Parathyroid adenoma (tissue), 2 donors: Measurements from ENCODE around the gene PRPSAP2.
A peak's percentile ranks its signal among the peaks of the same experiment; 100 is the strongest.

Source experiments
- H2AFZ ChIP-seq: fragments of 300-600 bp; sonication (generic); one replicate; pipeline ENCODE4 v1.7.0; 2017; ENCODE audit warnings: antibody characterized with exemption, mild to moderate bottlenecking
- H3K27ac ChIP-seq: fragments of 300-600 bp; sonication (generic); one replicate; pipeline ENCODE4 v1.7.0; 2017
- H3K27me3 ChIP-seq: fragments of 300-600 bp; sonication (generic); one replicate; pipeline ENCODE4 v1.7.0; 2017; ENCODE audit warnings: low read length; ENCODE audit not compliant: control insufficient read depth, insufficient read depth
- H3K36me3 ChIP-seq: fragments of 300-600 bp; sonication (generic); one replicate; pipeline ENCODE4 v1.7.0; 2017; ENCODE audit warnings: low read length; ENCODE audit not compliant: control insufficient read depth, insufficient read depth
- H3K4me1 ChIP-seq: fragments of 300-600 bp; sonication (generic); one replicate; pipeline ENCODE4 v1.7.0; 2017; ENCODE audit warnings: control low read depth
- H3K4me2 ChIP-seq: fragments of 300-600 bp; sonication (generic); one replicate; pipeline ENCODE4 v1.7.0; 2017; ENCODE audit warnings: low read length
- H3K4me3 ChIP-seq: fragments of 300-600 bp; sonication (generic); one replicate; pipeline ENCODE4 v1.7.0; 2017; ENCODE audit warnings: low read depth, low read length
- H3K79me2 ChIP-seq: fragments of 300-600 bp; sonication (generic); one replicate; pipeline ENCODE4 v1.7.0; 2017; ENCODE audit warnings: control low read depth
- H3K9ac ChIP-seq: fragments of 300-600 bp; sonication (generic); one replicate; pipeline ENCODE4 v1.7.0; 2017; ENCODE audit warnings: mild to moderate bottlenecking
- H3K9me3 ChIP-seq: fragments of 300-600 bp; sonication (generic); one replicate; pipeline ENCODE4 v1.7.0; 2017; ENCODE audit warnings: low read length; ENCODE audit not compliant: control insufficient read depth
- CTCF ChIP-seq: fragments of 300-600 bp; sonication (generic); IDR thresholded peaks from one replicate; pipeline ENCODE4 v1.7.0; 2017; ENCODE audit warnings: antibody characterized with exemption, mild to moderate bottlenecking
- donor health status: primary hyperparathyroidism.

Gene PRPSAP2

GRCh38 chr17:18938692-18939023, 80.7 kb downstream of the PRPSAP2 start:
- no peaks in the 10 kb centered on the region for H3K4me1 ChIP-seq
- no peak overlapping the region for H3K4me2 ChIP-seq
- TF ChIP-seq CTCF: no peak
- H3K27me3 ChIP-seq: no peaks in the 10 kb centered on the region
- no peak overlapping the region for H3K4me3 ChIP-seq
- no peak overlapping the region for H3K27ac ChIP-seq
- no peak overlapping the region for H2AFZ ChIP-seq
- no peak overlapping the region for H3K9ac ChIP-seq
- no peaks in the 10 kb centered on the region for H3K79me2 ChIP-seq
- no peaks in the 10 kb centered on the region for H3K9me3 ChIP-seq
- H3K36me3 ChIP-seq: no peaks in the 10 kb centered on the region

GRCh38 chr17:18944646-18945045, 86.7 kb downstream of the PRPSAP2 start:
- H3K4me1 ChIP-seq: no peaks in the 10 kb centered on the region
- TF ChIP-seq CTCF: no peak
- no peak overlapping the region for H3K9ac ChIP-seq
- no peak overlapping the region for H3K4me2 ChIP-seq
- H2AFZ ChIP-seq: no peak overlapping the region
- no peaks in the 10 kb centered on the region for H3K27me3 ChIP-seq
- no peaks in the 10 kb centered on the region for H3K36me3 ChIP-seq
- no peak overlapping the region for H3K4me3 ChIP-seq
- no peaks in the 10 kb centered on the region for H3K79me2 ChIP-seq
- H3K27ac ChIP-seq: no peak overlapping the region
- H3K9me3 ChIP-seq: no peaks in the 10 kb centered on the region

- Histone ChIP-seq H3K4me1 (no peaks in the 10 kb centered on the region), H2AFZ (peak overlapping the region; percentile 14), H3K4me2 (no peak overlapping the region), H3K79me2 (no peaks in the 10 kb centered on the region), H3K9ac (no peak overlapping the region), H3K27ac (no peak overlapping the region), H3K9me3 (no peaks in the 10 kb centered on the region), H3K4me3 (no peak overlapping the region), H3K27me3 (no peaks in the 10 kb centered on the region), H3K36me3 (no peaks in the 10 kb centered on the region)
- no peak for TF ChIP-seq CTCF
These were observed 88.6 kb downstream of the PRPSAP2 start for GRCh38 chr17:18946536-18946935.

- H3K36me3 ChIP-seq: no peaks in the 10 kb centered on the region
- no peaks in the 10 kb centered on the region for H3K9me3 ChIP-seq
- H3K4me2 ChIP-seq: no peak overlapping the region
- H3K79me2 ChIP-seq: no peaks in the 10 kb centered on the region
- H3K9ac ChIP-seq: no peak overlapping the region
- no peak for TF ChIP-seq CTCF
- no peaks in the 10 kb centered on the region for H3K4me1 ChIP-seq
- no peak overlapping the region for H3K4me3 ChIP-seq
- H3K27me3 ChIP-seq: no peaks in the 10 kb centered on the region
- H2AFZ ChIP-seq: no peak overlapping the region
- no peak overlapping the region for H3K27ac ChIP-seq
These were observed 89.9 kb downstream of the PRPSAP2 start for GRCh38 chr17:18947866-18948265.

GRCh38 chr17:18948476-18949006, 90.6 kb downstream of the PRPSAP2 start:
- no peaks in the 10 kb centered on the region for H3K27me3 ChIP-seq
- TF ChIP-seq CTCF: no peak
- no peak overlapping the region for H3K9ac ChIP-seq

More at GRCh38 chr17:18948476-18949006, 90.6 kb downstream of the PRPSAP2 start:
- Histone ChIP-seq H2AFZ (no peak overlapping the region), H3K9me3 (no peaks in the 10 kb centered on the region), H3K4me3 (no peak overlapping the region), H3K4me2 (no peak overlapping the region), H3K79me2 (no peaks in the 10 kb centered on the region), H3K4me1 (no peaks in the 10 kb centered on the region), H3K27ac (no peak overlapping the region), H3K36me3 (no peaks in the 10 kb centered on the region)
